Measurements from ENCODE around the gene ANKEF1. TPM values are rescaled to one million over a fixed set of nuclear protein-coding genes. Genes with fewer than 3 reads are reported as not detected.
"Not testable (repeated sequence)": the region's sequence is repeated elsewhere in the genome, so short reads cannot be mapped to it uniquely, and the experiment has no call there.

The ANKEF1 gene
- total RNA-seq, 1 donor from 2014 or later = 4.2 TPM

GRCh38 chr20:10020937-10021336 lies 13.8 kb upstream of the ANKEF1 start:
- Histone ChIP-seq H3K36me3 (ENCODE audit: control insufficient read depth, insufficient read depth, low read length) (no peaks in the 10 kb centered on the region), H3K4me3 (ENCODE audit: low read depth, low read length) (no peak overlapping the region), H3K27me3 (ENCODE audit: control insufficient read depth, insufficient read depth, low read length) (no peaks in the 10 kb centered on the region)
- no peak for TF ChIP-seq CTCF (IDR thresholded peaks at IDR 0.05; ENCODE audit: insufficient read depth, low read length, severe bottlenecking)
- DNase-seq (ENCODE audit: low read depth) (no peak), FAIRE-seq (no peak)

- H3K36me3 ChIP-seq (ENCODE audit: control insufficient read depth, insufficient read depth, low read length) = no peaks in the 10 kb centered on the region
- H3K4me3 ChIP-seq (ENCODE audit: low read depth, low read length) = no peak overlapping the region
- H3K27me3 ChIP-seq (ENCODE audit: control insufficient read depth, insufficient read depth, low read length) = no peaks in the 10 kb centered on the region
- FAIRE-seq (no peak), DNase-seq (ENCODE audit: low read depth) (peak; percentile 19)
- no peak for TF ChIP-seq CTCF (IDR thresholded peaks at IDR 0.05; ENCODE audit: insufficient read depth, low read length, severe bottlenecking)
Measured at GRCh38 chr20:10022625-10023024, 12.2 kb upstream of the ANKEF1 start.

- no peak for TF ChIP-seq CTCF (IDR thresholded peaks at IDR 0.05; ENCODE audit: insufficient read depth, low read length, severe bottlenecking)
- Histone ChIP-seq H3K4me3 (ENCODE audit: low read depth, low read length) (no peak overlapping the region), H3K36me3 (ENCODE audit: control insufficient read depth, insufficient read depth, low read length) (no peaks in the 10 kb centered on the region), H3K27me3 (ENCODE audit: control insufficient read depth, insufficient read depth, low read length) (no peaks in the 10 kb centered on the region)
- no peak for DNase-seq (ENCODE audit: low read depth)
- no peak for FAIRE-seq
Measured at GRCh38 chr20:10023911-10024310, 10.9 kb upstream of the ANKEF1 start.

- H3K27me3 ChIP-seq (ENCODE audit: control insufficient read depth, insufficient read depth, low read length); H3K4me3 ChIP-seq (ENCODE audit: low read depth, low read length); DNase-seq (ENCODE audit: low read depth); FAIRE-seq; H3K36me3 ChIP-seq (ENCODE audit: control insufficient read depth, insufficient read depth, low read length): not testable (repeated sequence)
Measured at GRCh38 chr20:10031451-10032215, 3.2 kb upstream of the ANKEF1 start.

- H3K4me3 ChIP-seq (ENCODE audit: low read depth, low read length); FAIRE-seq; H3K27me3 ChIP-seq (ENCODE audit: control insufficient read depth, insufficient read depth, low read length); H3K36me3 ChIP-seq (ENCODE audit: control insufficient read depth, insufficient read depth, low read length); DNase-seq (ENCODE audit: low read depth): not testable (repeated sequence)
Measured at GRCh38 chr20:10032269-10032668, 2.5 kb upstream of the ANKEF1 start.

- Histone ChIP-seq H3K4me3 (ENCODE audit: low read depth, low read length) (peak overlapping the region; percentile 60), H3K27me3 (ENCODE audit: control insufficient read depth, insufficient read depth, low read length) (no peaks in the 10 kb centered on the region), H3K36me3 (ENCODE audit: control insufficient read depth, insufficient read depth, low read length) (no peaks in the 10 kb centered on the region)
- DNase-seq (ENCODE audit: low read depth) (no peak), FAIRE-seq (no peak)
- TF ChIP-seq CTCF (IDR thresholded peaks at IDR 0.05; ENCODE audit: insufficient read depth, low read length, severe bottlenecking) = no peak
Measured at GRCh38 chr20:10033905-10034650, 709 bp upstream of the ANKEF1 start.

- DNase-seq (ENCODE audit: low read depth); FAIRE-seq; H3K27me3 ChIP-seq (ENCODE audit: control insufficient read depth, insufficient read depth, low read length): not testable (repeated sequence)
Measured at GRCh38 chr20:10036321-10036720, 1.5 kb downstream of the ANKEF1 start.

More at GRCh38 chr20:10036321-10036720, 1.5 kb downstream of the ANKEF1 start:
- H3K4me3 ChIP-seq (ENCODE audit: low read depth, low read length); H3K36me3 ChIP-seq (ENCODE audit: control insufficient read depth, insufficient read depth, low read length): not testable (repeated sequence)

All from bronchial epithelial cell (primary cell).